ENCODE measurements around the gene CXXC1. TPM values are rescaled to one million over a fixed set of nuclear protein-coding genes. Genes with fewer than 3 reads are reported as not detected.

CXXC1 gene
- total and polyA plus RNA-seq, 2 of the 8 experiments (the other 6 are each of a cell fraction or from before 2014, with no cell fraction given): 73.3 to 136 TPM

- Histone ChIP-seq H3K79me1 (ENCODE audit: low read depth, low read length) (peaks cover 6% of the 10 kb centered on the region; the same call in 1 of the 2 replicates), H2AK5ac (ENCODE audit: low read depth, low read length) (0 out of 2 replicates have a peak overlapping the region, but pooled peaks have one; percentile 4), H2BK12ac (ENCODE audit: low read depth, low read length) (peak overlapping the region; percentile 68; the same call in 1 of the 2 replicates), H3K14ac (ENCODE audit: insufficient read length) (no peak overlapping the region), H3K9ac (replicated peaks in 1 of 4; ENCODE audit: extremely low read depth in 1 of 4, low read depth in 3 of 4, low read length in 3 of 4) (peak overlapping the region; percentile 9 to 89 (median 64)), H4K91ac (replicated peaks; ENCODE audit: insufficient read length, low read length) (peak overlapping the region; percentile 94), H4K20me1 (replicated peaks in 1 of 2; ENCODE audit: control insufficient read depth in 1 of 2, insufficient read depth in 2 of 2, low read length in 2 of 2) (peaks cover 2 to 9% of the 10 kb centered on the region in 2 experiments), H2BK5ac (ENCODE audit: low read depth, low read length) (peak overlapping the region; percentile 92; the same call in 1 of the 2 replicates), H3K36me3 (ENCODE audit: control insufficient read depth in 2 of 4, insufficient read depth in 4 of 4, low read length in 3 of 4) (peaks cover 12 to 38% (median 34%) of the 10 kb centered on the region in 4 experiments), H3K4me3 (ENCODE audit: extremely low read depth in 1 of 4, insufficient read depth in 2 of 4, low read depth in 3 of 4, low read length in 4 of 4) (peak overlapping the region; percentile 93 to 97 (median 94)), H3K18ac (ENCODE audit: extremely low read depth, low read length) (peak overlapping the region; percentile 97), H4K5ac (ENCODE audit: insufficient read length, low read depth, low read length) (peak overlapping the region; percentile 91), H3K27ac (ENCODE audit: low read depth, low read length) (peak overlapping the region; percentile 74), H3K79me2 (ENCODE audit: control insufficient read depth in 1 of 2, insufficient read depth in 2 of 2, low read length in 2 of 2) (peaks cover 0 to 23% of the 10 kb centered on the region in 2 experiments; a peak in 2 of 4 replicates), H3K23me2 (ENCODE audit: low read depth, low read length) (peaks cover 12% of the 10 kb centered on the region), H2AFZ (ENCODE audit: low read length) (peak overlapping the region; percentile 92), H3K4ac (replicated peaks; ENCODE audit: insufficient read length, low read depth, low read length) (peak overlapping the region; percentile 24), H2BK20ac (ENCODE audit: low read length) (no peak overlapping the region), H4K8ac (ENCODE audit: extremely low read depth, insufficient read depth, low read length) (peak overlapping the region; percentile 73), H3K9me3 (ENCODE audit: insufficient read depth in 2 of 2, low read depth in 1 of 2, low read length in 1 of 2) (no peaks in the 10 kb centered on the region), H3K27me3 (replicated peaks in 1 of 4; ENCODE audit: control insufficient read depth in 3 of 4, extremely low read depth in 1 of 4, insufficient read depth in 3 of 4, low read length in 3 of 4) (no peaks in the 10 kb centered on the region), H3K4me1 (replicated peaks in 1 of 4; ENCODE audit: control insufficient read depth in 3 of 4, insufficient read depth in 4 of 4, low read length in 3 of 4) (peaks cover 0 to 8% (median 3%) of the 10 kb centered on the region in 4 experiments; a peak in 4 of 7 replicates), H2BK120ac (replicated peaks; ENCODE audit: low read depth, low read length) (no peak overlapping the region), H2BK15ac (ENCODE audit: low read length) (0 out of 2 replicates have a peak overlapping the region, but pooled peaks have one; percentile 72), H3K4me2 (ENCODE audit: insufficient read depth in 1 of 2, low read depth in 2 of 2, low read length in 2 of 2) (peak overlapping the region; percentile 91 to 97), H3K23ac (ENCODE audit: insufficient read length) (no peak overlapping the region), H3K56ac (replicated peaks; ENCODE audit: insufficient read length, low read depth, low read length) (peak overlapping the region; percentile 17)
- FAIRE-seq (no peak), DNase-seq (ENCODE audit: low read depth in 1 of 2, low spot score in 2 of 2) (no peak)
- ChIA-PET CTCF (ENCODE audit: partially characterized antibody) (interaction anchor here (0.8 to 3.2 kb wide), 7 partner anchors 12 to 149 kb away, joined by 3 to 16 read pairs (median 4); no protein-coding TSS in a partner anchor), POLR2A (ENCODE audit: partially characterized antibody) (interaction anchor here (0.7 to 1.2 kb wide), 5 partner anchors 11 to 21 kb away, joined by 3 to 6 read pairs (median 4); no protein-coding TSS in a partner anchor)
- 8% methylated on average over 16 of the region's 16 CpGs; no CpG with 5 or more reads in 1 of the 2 experiments for WGBS, 2 experiments (ENCODE audit: extremely low coverage in 1 of 2, insufficient coverage in 1 of 2, insufficient read length in 1 of 2, insufficient replicate concordance in 2 of 2, low coverage in 1 of 2, low lambda C conversion rate in 2 of 2, missing lambda C conversion rate in 1 of 2)
- TF ChIP-seq CTCF (IDR thresholded peaks at IDR 0.05; ENCODE audit: control extremely low read depth in 1 of 3, insufficient read depth in 1 of 3, low read depth in 1 of 3, low read length in 3 of 3) (no peak), YY1 (IDR thresholded peaks at IDR 0.05; ENCODE audit: low read depth, low read length) (peak; percentile 14; the same call in 1 of the 2 replicates), TAF7 (optimal IDR thresholded peaks at IDR 0.05; ENCODE audit: borderline replicate concordance, low read depth, low read length) (no peak), FOSL1 (IDR thresholded peaks at IDR 0.05; ENCODE audit: insufficient read depth, low read depth, low read length) (no peak), POU5F1 (IDR thresholded peaks at IDR 0.05; ENCODE audit: low read depth, low read length) (no peak), SP4 (IDR thresholded peaks at IDR 0.05; ENCODE audit: low read length) (no peak), CBX5 (IDR thresholded peaks at IDR 0.05; ENCODE audit: low read depth, low read length) (no peak), BACH1 (IDR thresholded peaks at IDR 0.05; ENCODE audit: low read length) (no peak), SAP30 (IDR thresholded peaks at IDR 0.05; ENCODE audit: insufficient read depth, insufficient replicate concordance, low read length) (peak; percentile 77), SIRT6 (IDR thresholded peaks at IDR 0.05; ENCODE audit: low read length) (no peak)
Measured at GRCh38 chr18:50280707-50281294, 6.7 kb downstream of the CXXC1 start.

Data from H1 (cell line).